DOHH2 (cell line): ENCODE results near the gene REEP6.

Source experiments
- CTCF ChIP-seq: fragments of 200-600 bp; sonication (generic); IDR thresholded peaks from one replicate; pipeline ENCODE4 v1.5.1; 2014; ENCODE audit warnings: antibody characterized with exemption, mild to moderate bottlenecking, low read depth, low read length; ENCODE audit not compliant: poor library complexity, severe bottlenecking
- EZH2phosphoT487 ChIP-seq: fragments of 200-600 bp; sonication (generic); IDR thresholded peaks from 2 replicates; pipeline ENCODE4 v1.6.1; 2017; ENCODE audit warnings: borderline replicate concordance, mild to moderate bottlenecking, antibody characterized with exemption, low read length, moderate library complexity, mixed read lengths

GRCh38 chr19:1487576-1488281 is 3.3 kb upstream of the REEP6 start:
- TF ChIP-seq CTCF (no peak), EZH2phosphoT487 (no peak)
